ENCODE measurements around the gene PKNOX2.

GRCh38 chr11:125164091-125164421 is 495 bp upstream of the PKNOX2 start:
- TF ChIP-seq CTCF (IDR thresholded peaks at IDR 0.05; ENCODE audit: low read depth, low read length) (no peak), EZH2phosphoT487 (IDR thresholded peaks at IDR 0.05; ENCODE audit: low read depth) (no peak)
